ENCODE measurements around the gene MAST4. TPM values are rescaled to one million over a fixed set of nuclear protein-coding genes. Genes with fewer than 3 reads are reported as not detected.

Gene MAST4
- total RNA-seq, 1 experiment from 2014 or later: 26.5 TPM

- ChIA-PET CTCF (interaction anchor here (0.9 to 1.2 kb wide), 2 partner anchors 52 to 1174 kb away, joined by 3 read pairs; no protein-coding TSS in a partner anchor), POLR2A (interaction anchor here (2.1 kb wide), 1 partner anchor 95 kb away, joined by 5 read pairs; no protein-coding TSS in a partner anchor)
- BruUV-seq (replicated peaks): no TSS peak
- Mint-ChIP-seq H3K9me3 (ENCODE audit: unreplicated experiment) (no peaks in the 10 kb centered on the region), H3K36me3 (ENCODE audit: insufficient read depth, unreplicated experiment) (peaks cover 16% of the 10 kb centered on the region), H3K4me1 (ENCODE audit: insufficient read depth, unreplicated experiment) (peaks cover 18% of the 10 kb centered on the region), H3K27me3 (ENCODE audit: insufficient read depth, unreplicated experiment) (no peaks in the 10 kb centered on the region), H3K27ac (ENCODE audit: low read depth, unreplicated experiment) (no peak overlapping the region), H3K4me3 (ENCODE audit: unreplicated experiment) (no peak overlapping the region)
- DNase-seq (ENCODE audit: unreplicated experiment): no peak
- intact Hi-C loops (cut with micrococcal nuclease): loop anchor here (5.0 kb wide), 1 partner anchor 91 kb away; no protein-coding TSS in a partner anchor
- no peak for TF ChIP-seq CTCF (IDR thresholded peaks at IDR 0.05; ENCODE audit: unreplicated experiment)
Measured at GRCh38 chr5:67098656-67099055, 502.5 kb downstream of the MAST4 start.

- ChIA-PET CTCF (interaction anchor here (0.6 kb wide), 1 partner anchor 1149 kb away, joined by 3 read pairs; no protein-coding TSS in a partner anchor), POLR2A (no interaction called here)
- Mint-ChIP-seq H3K4me3 (ENCODE audit: unreplicated experiment) (no peak overlapping the region), H3K27ac (ENCODE audit: low read depth, unreplicated experiment) (no peak overlapping the region), H3K36me3 (ENCODE audit: insufficient read depth, unreplicated experiment) (peaks cover 33% of the 10 kb centered on the region), H3K4me1 (ENCODE audit: insufficient read depth, unreplicated experiment) (peaks cover 8% of the 10 kb centered on the region), H3K9me3 (ENCODE audit: unreplicated experiment) (no peaks in the 10 kb centered on the region), H3K27me3 (ENCODE audit: insufficient read depth, unreplicated experiment) (no peaks in the 10 kb centered on the region)
- intact Hi-C loops (cut with micrococcal nuclease): no loop called here
- DNase-seq (ENCODE audit: unreplicated experiment): no peak
- no TSS peak for BruUV-seq (replicated peaks)
- TF ChIP-seq CTCF (IDR thresholded peaks at IDR 0.05; ENCODE audit: unreplicated experiment): no peak
Measured at GRCh38 chr5:67100301-67100700, 504.1 kb downstream of the MAST4 start.

- ChIA-PET CTCF (interaction anchor here (0.6 to 0.9 kb wide), 4 partner anchors 8 to 142 kb away, joined by 3 to 4 read pairs (median 3); no protein-coding TSS in a partner anchor), POLR2A (interaction anchor here (0.8 to 1.2 kb wide), 2 partner anchors 8 to 51 kb away, joined by 3 read pairs; no protein-coding TSS in a partner anchor)
- H3K27me3 Mint-ChIP-seq (ENCODE audit: insufficient read depth, unreplicated experiment): no peaks in the 10 kb centered on the region
- H3K4me3 Mint-ChIP-seq (ENCODE audit: unreplicated experiment): no peak overlapping the region
- no peaks in the 10 kb centered on the region for H3K9me3 Mint-ChIP-seq (ENCODE audit: unreplicated experiment)
- H3K36me3 Mint-ChIP-seq (ENCODE audit: insufficient read depth, unreplicated experiment): peaks cover 40% of the 10 kb centered on the region
- intact Hi-C loops (cut with micrococcal nuclease): no loop called here
- DNase-seq (ENCODE audit: unreplicated experiment): no peak
- no peak for TF ChIP-seq CTCF (IDR thresholded peaks at IDR 0.05; ENCODE audit: unreplicated experiment)
- no TSS peak for BruUV-seq (replicated peaks)
- H3K27ac Mint-ChIP-seq (ENCODE audit: low read depth, unreplicated experiment): no peak overlapping the region
- H3K4me1 Mint-ChIP-seq (ENCODE audit: insufficient read depth, unreplicated experiment): no peaks in the 10 kb centered on the region
Measured at GRCh38 chr5:67102708-67103107, 506.5 kb downstream of the MAST4 start.

- intact Hi-C loops (cut with micrococcal nuclease): no loop called here
- no peak overlapping the region for H3K4me3 Mint-ChIP-seq (ENCODE audit: unreplicated experiment)
- H3K9me3 Mint-ChIP-seq (ENCODE audit: unreplicated experiment): no peaks in the 10 kb centered on the region
- no peak for DNase-seq (ENCODE audit: unreplicated experiment)
- no TSS peak for BruUV-seq (replicated peaks)
- H3K4me1 Mint-ChIP-seq (ENCODE audit: insufficient read depth, unreplicated experiment): no peaks in the 10 kb centered on the region
- ChIA-PET POLR2A (no interaction called here), CTCF (no interaction called here)
- H3K36me3 Mint-ChIP-seq (ENCODE audit: insufficient read depth, unreplicated experiment): peaks cover 36% of the 10 kb centered on the region
- H3K27me3 Mint-ChIP-seq (ENCODE audit: insufficient read depth, unreplicated experiment): no peaks in the 10 kb centered on the region
- H3K27ac Mint-ChIP-seq (ENCODE audit: low read depth, unreplicated experiment): no peak overlapping the region
- TF ChIP-seq CTCF (IDR thresholded peaks at IDR 0.05; ENCODE audit: unreplicated experiment): no peak
Measured at GRCh38 chr5:67104859-67105258, 508.7 kb downstream of the MAST4 start.
